Stimulated activated naive CD8-positive, alpha-beta T cell treated with anti-CD3 and anti-CD28 coated beads, Interleukin-15, amount 100 ng/mL, for 72 hours (primary cell): Measurements from ENCODE around the gene DSCAML1.
"Not testable (repeated sequence)": the region's sequence is repeated elsewhere in the genome, so short reads cannot be mapped to it uniquely, and the experiment has no call there.

ENCODE experiments used
- ATAC-seq: fragments of 150-1000 bp; cut with Tn5 transposase; 2 replicates; pipeline ENCODE4 v1.10.0; 2021; ENCODE audit warnings: mild to moderate bottlenecking, moderate library complexity
- DNase-seq, 2 donors: peaks; one replicate each; pipeline ENCODE4 v3.0.0; 2021 to 2022
- H3K27ac Mint-ChIP-seq, 2 donors: one replicate each; pipeline ENCODE4 v1.8.0; 2022; ENCODE audit warnings: mild to moderate bottlenecking in 2 of 2, mixed read lengths in 2 of 2, moderate library complexity in 2 of 2
- H3K27me3 Mint-ChIP-seq: one replicate; pipeline ENCODE4 v1.8.0; 2022; ENCODE audit warnings: mixed read lengths
- H3K4me1 Mint-ChIP-seq: one replicate; pipeline ENCODE4 v1.8.0; 2022; ENCODE audit warnings: mild to moderate bottlenecking, mixed read lengths
- H3K4me3 Mint-ChIP-seq, 2 donors: one replicate each; pipeline ENCODE4 v1.8.0; 2022; ENCODE audit warnings: mild to moderate bottlenecking in 2 of 2, mixed read lengths in 2 of 2, moderate library complexity in 1 of 2
- H3K9me3 Mint-ChIP-seq, 2 donors: one replicate each; pipeline ENCODE4 v1.8.0; 2022; ENCODE audit warnings: mixed read lengths in 2 of 2

The DSCAML1 gene

GRCh38 chr11:117769533-117769932 lies 27.5 kb downstream of the DSCAML1 start:
- peaks cover 6% of the 10 kb centered on the region for H3K27me3 Mint-ChIP-seq
- ATAC-seq (no peak), DNase-seq (no peak)
- H3K4me1 Mint-ChIP-seq: no peaks in the 10 kb centered on the region
- H3K9me3 Mint-ChIP-seq: no peaks in the 10 kb centered on the region
- H3K4me3 Mint-ChIP-seq: no peak overlapping the region
- no peak overlapping the region for H3K27ac Mint-ChIP-seq

DNA sequence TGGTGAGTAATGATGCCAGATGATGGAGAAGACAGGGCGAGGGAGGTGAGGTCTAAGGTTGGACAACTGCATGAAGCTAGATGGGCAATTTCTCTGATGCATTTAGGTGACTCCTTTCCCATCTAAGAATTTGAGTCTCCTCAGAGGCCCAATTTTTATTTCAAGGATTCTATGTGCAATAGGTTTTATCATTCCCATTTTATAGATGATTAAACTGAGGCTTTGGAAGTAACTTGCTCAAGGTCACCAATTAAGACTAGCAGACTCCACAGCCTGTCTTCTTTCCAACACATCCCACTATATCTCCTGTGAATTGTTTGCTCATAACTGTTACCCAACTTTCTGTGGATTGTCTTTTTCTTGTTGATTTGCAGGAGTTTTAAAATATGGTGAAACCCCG lies 28.5 kb downstream of the DSCAML1 start:
- Mint-ChIP-seq H3K9me3 (no peaks in the 10 kb centered on the region), H3K4me1 (no peaks in the 10 kb centered on the region), H3K4me3 (no peak overlapping the region), H3K27ac (no peak overlapping the region), H3K27me3 (peaks cover 11% of the 10 kb centered on the region)
- ATAC-seq (no peak), DNase-seq (no peak)

- DNase-seq (no peak), ATAC-seq (no peak)
- no peak overlapping the region for H3K27ac Mint-ChIP-seq
- H3K4me1 Mint-ChIP-seq: no peaks in the 10 kb centered on the region
- H3K27me3 Mint-ChIP-seq: peaks cover 12% of the 10 kb centered on the region
- H3K9me3 Mint-ChIP-seq: no peaks in the 10 kb centered on the region
- H3K4me3 Mint-ChIP-seq: no peak overlapping the region
Observed at GRCh38 chr11:117767071-117767470, 29.9 kb downstream of the DSCAML1 start.

DNA sequence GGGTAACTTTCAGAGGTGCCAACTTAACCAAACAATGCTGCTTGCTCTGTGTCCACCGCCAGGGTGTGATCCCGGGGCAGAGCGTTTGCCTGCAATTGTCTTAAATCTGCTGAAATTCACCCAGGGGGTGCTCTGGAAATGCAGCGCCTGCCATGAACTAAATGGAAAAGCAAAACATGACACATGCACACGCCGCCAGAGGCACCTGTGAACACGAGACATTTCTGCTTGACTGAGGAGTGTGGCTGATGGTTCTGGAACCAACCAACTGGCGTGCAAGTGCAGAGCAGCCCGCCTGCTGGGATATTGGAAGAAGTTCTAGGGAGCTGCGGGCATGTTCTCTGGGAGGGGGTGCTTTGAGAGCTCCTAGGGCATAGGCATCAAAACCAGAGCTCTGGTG lies 30.4 kb downstream of the DSCAML1 start:
- DNase-seq (no peak), ATAC-seq (no peak)
- no peaks in the 10 kb centered on the region for H3K4me1 Mint-ChIP-seq
- no peaks in the 10 kb centered on the region for H3K9me3 Mint-ChIP-seq
- H3K4me3 Mint-ChIP-seq: no peak overlapping the region
- H3K27me3 Mint-ChIP-seq: peaks cover 12% of the 10 kb centered on the region
- no peak overlapping the region for H3K27ac Mint-ChIP-seq

GRCh38 chr11:117766026-117766425 lies 31.0 kb downstream of the DSCAML1 start:
- Mint-ChIP-seq H3K9me3 (no peaks in the 10 kb centered on the region), H3K27me3 (peaks cover 12% of the 10 kb centered on the region)

GRCh38 chr11:117765068-117765467 lies 31.9 kb downstream of the DSCAML1 start:
- DNase-seq (no peak), ATAC-seq (no peak)
- Mint-ChIP-seq H3K27me3 (peaks cover 9% of the 10 kb centered on the region), H3K27ac (no peak overlapping the region), H3K4me1 (no peaks in the 10 kb centered on the region), H3K4me3 (no peak overlapping the region), H3K9me3 (no peaks in the 10 kb centered on the region)

More at GRCh38 chr11:117766026-117766425, 31.0 kb downstream of the DSCAML1 start:
- ATAC-seq: no peak
- DNase-seq: no peak
- Mint-ChIP-seq H3K27ac (no peak overlapping the region), H3K4me3 (no peak overlapping the region), H3K4me1 (no peaks in the 10 kb centered on the region)

- not testable (repeated sequence) for H3K27me3 Mint-ChIP-seq, ATAC-seq
Observed at GRCh38 chr11:117763465-117763864, 33.6 kb downstream of the DSCAML1 start.

DNA sequence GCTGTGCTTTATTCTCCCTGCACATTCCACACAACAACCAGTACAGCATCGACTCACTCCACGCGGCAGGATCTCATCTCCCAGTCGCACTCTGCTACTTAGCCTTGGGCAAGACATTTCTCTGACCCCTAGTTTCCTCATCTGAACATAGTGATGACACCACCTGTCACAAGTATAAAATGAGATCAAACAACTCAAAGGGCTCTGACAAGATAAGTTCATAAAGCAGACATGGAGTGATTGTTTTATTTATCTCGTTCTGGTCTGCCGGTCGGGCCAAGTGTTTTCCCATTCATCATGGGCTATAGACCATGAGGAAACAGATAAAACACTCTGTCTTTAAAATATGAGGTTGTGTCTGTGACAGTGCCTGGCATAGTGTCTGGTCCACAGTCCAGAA lies 35.0 kb downstream of the DSCAML1 start:
- no peak overlapping the region for H3K4me3 Mint-ChIP-seq
- no peaks in the 10 kb centered on the region for H3K4me1 Mint-ChIP-seq
- peaks cover 7% of the 10 kb centered on the region for H3K27me3 Mint-ChIP-seq
- H3K27ac Mint-ChIP-seq: no peak overlapping the region
- DNase-seq (no peak), ATAC-seq (no peak)
- no peaks in the 10 kb centered on the region for H3K9me3 Mint-ChIP-seq

More at GRCh38 chr11:117763465-117763864, 33.6 kb downstream of the DSCAML1 start:
- not testable (repeated sequence) for H3K4me3 Mint-ChIP-seq, DNase-seq, H3K9me3 Mint-ChIP-seq, H3K4me1 Mint-ChIP-seq
- peak overlapping the region in 1 of 2 donors; percentile 83 for H3K27ac Mint-ChIP-seq

- peaks cover 22% of the 10 kb centered on the region for H3K27me3 Mint-ChIP-seq
- H3K9me3 Mint-ChIP-seq: no peaks in the 10 kb centered on the region
- no peaks in the 10 kb centered on the region for H3K4me1 Mint-ChIP-seq
- no peak overlapping the region for H3K4me3 Mint-ChIP-seq
- no peak overlapping the region for H3K27ac Mint-ChIP-seq
- ATAC-seq (no peak), DNase-seq (no peak)
Observed at GRCh38 chr11:117759305-117759704, 37.7 kb downstream of the DSCAML1 start.

GRCh38 chr11:117754030-117754429 lies 43.0 kb downstream of the DSCAML1 start:
- no peaks in the 10 kb centered on the region for H3K9me3 Mint-ChIP-seq
- no peak overlapping the region for H3K4me3 Mint-ChIP-seq
- peak overlapping the region in 1 of 2 donors; percentile 65 for H3K27ac Mint-ChIP-seq
- no peaks in the 10 kb centered on the region for H3K4me1 Mint-ChIP-seq
- peaks cover 15% of the 10 kb centered on the region for H3K27me3 Mint-ChIP-seq
- ATAC-seq (no peak), DNase-seq (no peak)

DNA sequence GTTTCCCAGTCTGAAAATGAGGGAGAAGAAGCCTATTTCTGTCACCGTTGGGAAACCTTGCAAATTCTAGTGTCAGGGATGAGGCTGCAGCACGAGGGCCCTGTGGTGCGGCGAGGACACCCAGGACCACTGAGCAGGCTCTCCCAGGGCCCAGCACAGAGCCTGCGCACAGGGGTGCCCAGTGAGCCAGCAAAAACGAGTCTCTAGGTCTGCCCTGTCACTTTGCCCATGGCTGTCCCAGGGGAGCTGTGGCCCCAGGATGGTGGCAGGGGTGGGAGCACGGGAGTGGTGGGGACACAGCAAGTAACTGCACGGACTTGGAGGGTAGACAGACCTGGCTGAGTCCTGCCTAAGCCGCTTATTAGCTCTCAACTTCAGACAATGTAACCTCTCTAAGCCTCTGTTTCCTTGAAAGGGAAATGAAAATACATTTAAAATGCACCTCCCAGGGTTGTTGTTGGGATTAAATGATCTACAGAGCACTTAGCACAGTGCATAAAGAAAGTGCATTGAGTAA lies 44.2 kb downstream of the DSCAML1 start:
- Mint-ChIP-seq H3K9me3 (no peaks in the 10 kb centered on the region), H3K27ac (no peak overlapping the region), H3K27me3 (peaks cover 15% of the 10 kb centered on the region), H3K4me1 (no peaks in the 10 kb centered on the region), H3K4me3 (no peak overlapping the region)
- DNase-seq (no peak), ATAC-seq (no peak)

DNA sequence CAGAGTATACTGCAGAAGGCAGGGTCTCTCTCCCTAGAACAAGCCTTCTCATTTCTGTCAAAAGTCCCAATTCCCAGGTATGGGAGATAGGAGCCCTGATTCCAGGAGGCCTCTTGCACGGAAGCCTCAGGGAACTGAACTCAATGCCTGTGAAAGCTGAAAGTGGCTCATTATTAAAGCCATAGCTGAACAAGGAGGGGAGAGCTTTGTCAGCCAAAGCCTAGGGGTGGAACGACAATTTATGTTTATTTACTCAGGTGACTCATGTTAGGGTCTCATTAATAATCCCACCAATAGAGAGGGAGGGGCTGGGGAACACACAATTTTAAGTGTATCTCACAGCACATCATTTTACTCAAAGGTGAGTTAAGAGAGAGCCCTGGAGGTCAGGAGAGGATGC lies 44.9 kb downstream of the DSCAML1 start:
- Mint-ChIP-seq H3K27me3 (peaks cover 15% of the 10 kb centered on the region), H3K4me3 (no peak overlapping the region), H3K9me3 (no peaks in the 10 kb centered on the region), H3K27ac (no peak overlapping the region), H3K4me1 (no peaks in the 10 kb centered on the region)
- DNase-seq (no peak), ATAC-seq (no peak)

GRCh38 chr11:117750916-117751662 lies 45.9 kb downstream of the DSCAML1 start:
- DNase-seq (no peak), ATAC-seq (no peak)
- Mint-ChIP-seq H3K9me3 (no peaks in the 10 kb centered on the region), H3K4me1 (no peaks in the 10 kb centered on the region), H3K4me3 (no peak overlapping the region), H3K27ac (no peak overlapping the region), H3K27me3 (peaks cover 7% of the 10 kb centered on the region)

DNA sequence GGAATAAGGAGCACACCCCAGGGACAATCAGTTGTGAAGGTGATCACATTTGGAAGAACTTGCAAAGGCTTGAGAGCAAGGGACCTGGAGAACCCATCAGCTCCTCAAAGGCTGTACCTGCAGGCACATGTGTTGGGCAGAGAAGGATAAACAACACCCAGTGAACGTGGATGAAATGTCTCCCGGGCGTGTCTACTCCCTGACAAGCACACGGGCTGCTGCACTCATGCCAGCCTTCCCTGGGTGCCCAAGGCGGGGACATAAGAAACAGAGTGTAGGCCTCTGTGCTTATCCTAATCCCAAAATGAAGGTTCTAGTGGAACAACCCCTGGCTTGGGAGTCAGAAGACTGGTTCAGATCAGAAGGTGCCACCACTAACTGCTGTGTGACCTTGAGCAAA lies 46.7 kb downstream of the DSCAML1 start:
- DNase-seq (no peak), ATAC-seq (no peak)
- Mint-ChIP-seq H3K4me3 (no peak overlapping the region), H3K27ac (no peak overlapping the region), H3K9me3 (no peaks in the 10 kb centered on the region), H3K4me1 (no peaks in the 10 kb centered on the region), H3K27me3 (no peaks in the 10 kb centered on the region)

- no peak overlapping the region for H3K4me3 Mint-ChIP-seq
- peaks cover 3% of the 10 kb centered on the region for H3K27me3 Mint-ChIP-seq
- ATAC-seq: no peak
- H3K4me1 Mint-ChIP-seq: no peaks in the 10 kb centered on the region
- H3K9me3 Mint-ChIP-seq: no peaks in the 10 kb centered on the region
- no peak overlapping the region for H3K27ac Mint-ChIP-seq
- DNase-seq: no peak
Observed at GRCh38 chr11:117749541-117749910, 47.5 kb downstream of the DSCAML1 start.

- DNase-seq: no peak
- no peaks in the 10 kb centered on the region for H3K9me3 Mint-ChIP-seq
- H3K27me3 Mint-ChIP-seq: peaks cover 8% of the 10 kb centered on the region
- no peak overlapping the region for H3K4me3 Mint-ChIP-seq
- no peaks in the 10 kb centered on the region for H3K4me1 Mint-ChIP-seq
- ATAC-seq: no peak
- no peak overlapping the region for H3K27ac Mint-ChIP-seq
Observed at GRCh38 chr11:117748771-117749540, 48.1 kb downstream of the DSCAML1 start.
